Tibial nerve (tissue), 4 donors: ENCODE data around the gene LYPD5.

Source experiments
- CTCF ChIP-seq, 5 experiments: fragments of 200-600 bp in 3 of 5; fragments of 450-650 bp in 2 of 5; sonication (generic) in 3 of 5; IDR thresholded peaks; one replicate each; pipeline ENCODE4 v1.5.1; 2016 to 2019; ENCODE audit warnings: antibody characterized with exemption in 5 of 5, mild to moderate bottlenecking in 3 of 5, moderate library complexity in 2 of 5
- EP300 ChIP-seq, 2 donors: sonication (generic); formaldehyde crosslinking; IDR thresholded peaks; one replicate each; pipeline ENCODE4 v1.6.1; 2017; ENCODE audit warnings: antibody characterized with exemption in 2 of 2, mild to moderate bottlenecking in 1 of 2
- POLR2A ChIP-seq, 2 donors: fragments of 450-650 bp; IDR thresholded peaks; one replicate each; pipeline ENCODE4 v1.6.1; 2017; ENCODE audit warnings: antibody characterized with exemption in 2 of 2, mild to moderate bottlenecking in 2 of 2, moderate library complexity in 2 of 2

DNA sequence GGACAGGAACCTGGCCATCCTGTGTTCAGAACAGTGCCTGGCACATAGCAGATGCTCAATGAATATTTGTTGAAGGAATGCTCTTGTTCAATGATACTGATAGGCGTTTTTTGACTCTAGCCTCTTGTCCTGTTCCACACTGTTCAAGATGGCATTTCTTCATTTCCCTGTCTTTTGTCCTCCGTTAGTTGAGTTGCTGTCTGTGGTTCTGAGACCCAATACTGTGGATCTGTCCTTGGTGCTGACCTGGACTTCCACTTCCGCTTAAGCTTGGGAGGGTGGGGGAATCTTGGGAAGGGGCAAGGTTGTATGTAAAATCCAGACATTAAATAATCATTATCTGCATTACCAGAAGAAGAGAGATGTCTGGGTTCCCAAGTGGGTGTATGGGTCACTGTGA is 13.2 kb downstream of the LYPD5 start:
- no peak for TF ChIP-seq CTCF (IDR thresholded peaks at IDR 0.05)
- TF ChIP-seq POLR2A (IDR thresholded peaks at IDR 0.05), result no peak
- TF ChIP-seq EP300 (IDR thresholded peaks at IDR 0.05), result no peak
